Measurements from ENCODE around the gene RBM22.

DNA sequence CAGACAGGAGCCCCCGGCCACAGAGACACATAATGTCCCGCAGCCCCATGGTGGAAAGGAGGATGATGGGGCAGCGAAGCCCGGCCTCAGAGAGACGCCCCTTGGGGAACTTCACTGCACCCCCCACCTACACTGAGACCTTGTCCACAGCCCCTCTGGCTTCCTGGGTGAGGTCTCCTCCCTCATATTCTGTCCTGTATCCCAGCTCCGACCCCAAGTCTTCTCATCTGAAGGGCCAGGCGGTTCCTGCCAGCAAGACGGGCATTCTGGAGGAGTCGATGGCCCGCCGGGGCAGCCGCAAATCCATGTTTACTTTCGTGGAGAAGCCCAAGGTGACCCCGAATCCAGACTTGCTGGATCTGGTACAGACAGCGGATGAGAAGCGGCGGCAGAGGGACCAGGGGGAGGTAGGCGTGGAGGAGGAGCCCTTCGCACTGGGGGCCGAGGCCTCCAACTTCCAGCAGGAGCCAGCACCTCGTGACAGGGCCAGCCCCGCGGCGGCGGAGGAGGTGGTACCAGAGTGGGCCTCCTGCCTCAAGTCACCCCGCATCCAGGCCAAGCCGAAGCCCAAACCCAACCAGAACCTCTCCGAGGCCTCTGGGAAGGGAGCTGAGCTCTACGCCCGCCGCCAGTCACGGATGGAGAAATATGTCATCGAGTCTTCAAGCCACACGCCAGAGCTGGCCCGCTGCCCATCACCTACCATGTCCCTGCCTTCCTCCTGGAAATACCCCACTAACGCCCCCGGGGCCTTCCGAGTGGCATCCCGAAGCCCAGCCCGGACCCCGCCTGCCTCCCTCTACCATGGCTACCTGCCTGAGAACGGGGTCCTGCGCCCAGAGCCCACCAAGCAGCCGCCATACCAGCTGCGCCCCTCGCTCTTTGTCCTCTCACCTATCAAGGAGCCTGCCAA is 51.5 kb downstream of the RBM22 start:
- TF ChIP-seq MXI1 (IDR thresholded peaks at IDR 0.05; ENCODE audit: low read depth, low read length) (no peak), TARDBP (IDR thresholded peaks at IDR 0.05; ENCODE audit: borderline replicate concordance) (no peak), EGR1 (IDR thresholded peaks at IDR 0.05; ENCODE audit: borderline replicate concordance in 1 of 2, low read depth in 2 of 2, low read length in 2 of 2) (no peak), EZH2 (IDR thresholded peaks at IDR 0.05; ENCODE audit: borderline replicate concordance, control insufficient read depth, low read depth, low read length) (no peak), POLR2A (IDR thresholded peaks at IDR 0.05; ENCODE audit: low read depth, low read length) (no peak), RAD51 (IDR thresholded peaks at IDR 0.05) (no peak), ZSCAN29 (IDR thresholded peaks at IDR 0.05) (no peak), BHLHE40 (IDR thresholded peaks at IDR 0.05; ENCODE audit: borderline replicate concordance in 1 of 2, low read depth in 2 of 2, low read length in 1 of 2) (no peak), POLR2AphosphoS5 (IDR thresholded peaks at IDR 0.05; ENCODE audit: low read length) (no peak), EP300 (IDR thresholded peaks at IDR 0.05; ENCODE audit: borderline replicate concordance in 1 of 2, control insufficient read depth in 1 of 2, low read depth in 2 of 2, low read length in 2 of 2) (no peak), CREB1 (IDR thresholded peaks at IDR 0.05; ENCODE audit: low read depth) (no peak), PAX5 (IDR thresholded peaks at IDR 0.05; ENCODE audit: borderline replicate concordance, low read depth, low read length) (no peak)
- TF ChIP-seq, protein P1, sequence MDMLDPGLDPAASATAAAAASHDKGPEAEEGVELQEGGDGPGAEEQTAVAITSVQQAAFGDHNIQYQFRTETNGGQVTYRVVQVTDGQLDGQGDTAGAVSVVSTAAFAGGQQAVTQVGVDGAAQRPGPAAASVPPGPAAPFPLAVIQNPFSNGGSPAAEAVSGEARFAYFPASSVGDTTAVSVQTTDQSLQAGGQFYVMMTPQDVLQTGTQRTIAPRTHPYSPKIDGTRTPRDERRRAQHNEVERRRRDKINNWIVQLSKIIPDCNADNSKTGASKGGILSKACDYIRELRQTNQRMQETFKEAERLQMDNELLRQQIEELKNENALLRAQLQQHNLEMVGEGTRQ (IDR thresholded peaks at IDR 0.05; ENCODE audit: borderline replicate concordance, low read depth, low read length) = no peak
- TF ChIP-seq, protein P2, sequence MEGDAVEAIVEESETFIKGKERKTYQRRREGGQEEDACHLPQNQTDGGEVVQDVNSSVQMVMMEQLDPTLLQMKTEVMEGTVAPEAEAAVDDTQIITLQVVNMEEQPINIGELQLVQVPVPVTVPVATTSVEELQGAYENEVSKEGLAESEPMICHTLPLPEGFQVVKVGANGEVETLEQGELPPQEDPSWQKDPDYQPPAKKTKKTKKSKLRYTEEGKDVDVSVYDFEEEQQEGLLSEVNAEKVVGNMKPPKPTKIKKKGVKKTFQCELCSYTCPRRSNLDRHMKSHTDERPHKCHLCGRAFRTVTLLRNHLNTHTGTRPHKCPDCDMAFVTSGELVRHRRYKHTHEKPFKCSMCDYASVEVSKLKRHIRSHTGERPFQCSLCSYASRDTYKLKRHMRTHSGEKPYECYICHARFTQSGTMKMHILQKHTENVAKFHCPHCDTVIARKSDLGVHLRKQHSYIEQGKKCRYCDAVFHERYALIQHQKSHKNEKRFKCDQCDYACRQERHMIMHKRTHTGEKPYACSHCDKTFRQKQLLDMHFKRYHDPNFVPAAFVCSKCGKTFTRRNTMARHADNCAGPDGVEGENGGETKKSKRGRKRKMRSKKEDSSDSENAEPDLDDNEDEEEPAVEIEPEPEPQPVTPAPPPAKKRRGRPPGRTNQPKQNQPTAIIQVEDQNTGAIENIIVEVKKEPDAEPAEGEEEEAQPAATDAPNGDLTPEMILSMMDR (IDR thresholded peaks at IDR 0.05 in 2 of 3, conservative IDR thresholded peaks at IDR 0.05 in 1 of 3; ENCODE audit: control insufficient read depth in 2 of 3, extremely low read depth in 1 of 3, insufficient read depth in 1 of 3, low read depth in 3 of 3, low read length in 3 of 3) = no peak
